Central memory CD4-positive, alpha-beta T cell (primary cell): Measurements from ENCODE around the gene GPR135.

Source experiments
- DNase-seq: peaks from one replicate; pipeline ENCODE4 v3.0.0; 2022
- total RNA-seq, 3 experiments: gene quantifications; one replicate each; lab custom pipeline; 2026; lab: John Stamatoyannopoulos, UW

Gene GPR135
- 1.4 to 4.2 (median 3.0) reads per million in 3 experiments for total RNA-seq

- DNase-seq, result peak; percentile 49
Measured at GRCh38 chr14:59465316-59466135, at the start of gene GPR135. TSS of gene GPR135 (minus strand) at chr14:59465380. CDS start at chr14:59465226, 154 bp downstream.

DNA sequence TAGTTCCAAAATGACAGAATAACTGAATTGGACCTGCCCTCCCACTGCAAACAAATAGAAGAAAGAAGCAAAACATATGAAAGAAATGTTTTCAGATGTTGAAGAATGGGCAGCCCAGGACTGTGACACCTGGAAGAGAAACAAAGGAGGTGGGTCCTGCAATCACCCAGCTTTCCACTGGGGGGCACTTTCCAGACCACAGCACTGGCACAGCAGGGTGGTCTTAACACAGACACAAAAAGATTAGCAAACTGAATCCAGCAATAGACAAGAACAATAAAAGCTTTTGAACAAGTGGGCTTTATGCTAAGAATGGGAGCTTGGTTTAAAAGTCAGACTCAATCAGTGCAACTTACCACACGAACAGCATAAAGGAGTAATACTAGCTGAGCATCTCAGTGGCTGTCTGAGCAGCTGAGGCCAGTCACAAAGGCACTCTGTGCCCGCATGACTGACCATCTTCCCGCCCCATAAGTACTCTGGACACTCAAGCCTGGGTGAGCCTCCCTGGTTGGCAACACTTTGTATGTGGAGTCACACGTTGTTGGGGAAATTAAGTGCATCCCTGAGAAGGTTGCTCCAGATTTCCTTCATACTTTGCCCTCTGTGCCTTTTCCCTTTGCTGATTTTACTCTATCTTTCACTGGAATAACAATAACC lies 46.9 kb upstream of the GPR135 start:
- DNase-seq, result no peak

- no peak for DNase-seq
Measured at GRCh38 chr14:59510966-59511365, 45.8 kb upstream of the GPR135 start.

DNA sequence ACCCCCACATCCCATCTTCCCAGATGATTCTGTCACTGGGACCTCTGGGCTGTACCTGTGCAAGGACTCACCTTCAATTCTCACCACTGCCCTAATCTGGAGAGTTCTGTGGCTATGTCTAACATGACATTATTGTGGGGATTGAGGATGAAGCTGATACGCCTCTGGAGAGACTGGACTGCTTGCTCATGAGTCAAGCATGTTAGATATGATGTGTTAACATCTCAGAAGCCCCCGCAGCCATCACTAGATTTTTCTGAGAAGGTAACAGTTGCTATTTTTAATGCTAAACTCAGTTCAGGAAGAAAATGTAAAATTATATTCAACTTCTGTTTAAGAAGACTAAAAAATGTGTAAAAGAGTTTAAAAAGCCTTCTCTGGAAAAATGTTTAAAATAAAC lies 44.8 kb upstream of the GPR135 start:
- no peak for DNase-seq

GRCh38 chr14:59509101-59509500 lies 43.9 kb upstream of the GPR135 start:
- DNase-seq, result no peak

DNA sequence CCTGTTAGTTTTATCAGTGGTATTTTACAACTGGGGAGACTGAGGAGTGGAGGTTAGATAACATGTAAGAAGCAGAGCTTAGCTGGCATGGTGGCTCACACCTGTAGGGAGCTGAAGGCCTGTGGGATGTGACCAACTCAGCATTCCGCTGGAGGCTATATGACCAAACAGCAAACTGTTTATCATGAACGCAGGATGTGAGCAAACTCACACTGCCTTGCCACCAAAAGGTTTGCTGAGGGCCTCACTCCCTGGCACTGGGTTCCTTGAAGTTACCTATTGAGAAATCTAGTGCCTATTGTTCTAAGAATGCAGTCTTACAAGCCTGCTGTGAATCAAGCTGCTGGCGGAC lies 42.5 kb upstream of the GPR135 start:
- DNase-seq, result no peak

- peak; percentile 25 for DNase-seq
Measured at GRCh38 chr14:59507063-59507751, 42.0 kb upstream of the GPR135 start.

DNA sequence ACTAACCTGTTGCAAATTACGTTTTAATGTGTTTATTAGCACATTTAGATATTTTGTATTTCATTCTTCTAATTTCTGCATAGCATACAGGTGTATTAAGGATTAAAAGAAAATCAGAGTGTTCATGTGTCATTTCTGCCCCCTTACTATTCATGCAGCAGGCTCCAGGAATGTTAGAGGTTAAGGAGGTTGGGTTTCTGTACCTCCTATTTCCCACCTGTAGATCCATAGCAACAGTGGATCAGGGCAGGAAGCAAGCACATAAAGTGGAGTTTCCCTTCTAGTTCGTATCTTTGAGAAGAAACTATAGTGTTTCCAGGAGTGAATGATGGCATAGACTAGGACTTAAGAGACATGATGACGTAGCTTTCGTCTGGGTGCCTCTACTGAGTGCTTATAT lies 38.1 kb upstream of the GPR135 start:
- no peak for DNase-seq

GRCh38 chr14:59500732-59501131 lies 35.6 kb upstream of the GPR135 start:
- DNase-seq, result no peak

- no peak for DNase-seq
Measured at GRCh38 chr14:59492384-59492783, 27.2 kb upstream of the GPR135 start.

- no peak for DNase-seq
Measured at GRCh38 chr14:59490756-59491155, 25.6 kb upstream of the GPR135 start.

DNA sequence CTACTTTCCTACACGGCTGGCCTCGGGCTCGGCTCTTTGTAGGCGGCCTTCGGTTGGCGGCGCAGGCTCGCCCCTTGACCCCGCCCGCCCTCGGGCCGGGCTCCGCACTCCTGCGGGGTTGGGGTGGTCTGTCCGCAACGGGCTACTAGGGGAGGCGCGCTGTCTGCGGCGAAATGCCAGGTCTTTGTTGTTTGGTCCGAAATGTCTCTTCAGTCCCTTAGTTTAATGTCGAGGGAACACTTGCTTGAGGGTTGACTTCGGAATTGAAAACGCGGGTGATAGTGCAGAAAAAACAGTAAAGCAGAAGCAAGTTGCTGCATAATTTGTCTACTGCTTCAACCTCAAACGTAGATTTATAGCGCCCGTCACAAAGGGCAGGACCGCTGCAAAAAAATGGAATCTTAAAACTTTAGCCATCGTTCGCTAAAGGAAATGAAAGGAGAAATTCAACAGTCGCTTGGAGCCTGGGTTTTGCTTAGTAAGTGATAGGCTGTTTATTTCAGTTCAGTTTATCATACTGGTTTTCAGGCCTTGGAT lies 19.5 kb upstream of the GPR135 start:
- DNase-seq, result no peak

- DNase-seq, result peak; percentile 94
Measured at GRCh38 chr14:59483819-59484638, 18.8 kb upstream of the GPR135 start, which contains the start of the genes JKAMP and L3HYPDH. TSS of gene JKAMP (plus strand) at chr14:59484517. CDS start at chr14:59484590, 73 bp downstream. TSS of gene L3HYPDH (minus strand) at chr14:59484408. CDS start at chr14:59484316, 92 bp downstream.

GRCh38 chr14:59483363-59483762 lies 18.2 kb upstream of the GPR135 start:
- DNase-seq, result no peak

DNA sequence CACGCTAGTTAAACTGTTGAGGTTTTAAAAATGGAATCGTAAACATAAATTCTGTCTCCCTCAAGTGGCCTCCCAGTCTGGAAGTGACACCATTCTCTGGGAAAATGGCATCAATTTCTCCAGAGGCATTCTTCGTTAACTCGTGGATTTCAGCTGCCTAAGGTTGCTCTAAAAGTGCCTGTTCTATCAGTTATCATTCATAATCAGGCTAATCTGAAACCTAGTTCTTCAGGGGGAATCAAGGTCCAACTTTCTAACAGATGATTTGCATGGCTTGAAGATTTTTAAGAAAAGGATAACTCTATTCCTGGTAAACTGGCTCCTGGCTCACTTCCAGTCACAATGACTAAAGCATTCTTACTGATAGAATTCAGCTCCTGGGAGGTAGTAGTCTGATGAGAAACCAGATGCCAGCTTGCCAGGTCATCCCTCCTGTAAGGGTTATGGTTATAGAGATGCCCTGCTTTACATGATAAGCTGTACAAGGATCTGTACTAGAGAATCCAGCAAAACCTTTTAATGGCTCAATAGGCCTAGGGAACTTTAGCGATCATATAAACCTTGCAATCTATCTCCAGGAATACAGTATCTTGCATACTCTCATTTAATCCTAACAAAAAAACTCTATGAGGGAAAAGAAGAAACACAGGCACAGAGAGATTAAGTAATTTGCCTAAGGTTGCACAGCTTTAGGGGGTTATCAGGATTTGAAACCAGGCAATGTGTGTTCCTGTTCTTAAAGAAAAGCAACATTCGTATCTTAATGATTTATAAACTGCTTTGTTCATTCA lies 17.6 kb upstream of the GPR135 start:
- no peak for DNase-seq

GRCh38 chr14:59481871-59482540 lies 16.8 kb upstream of the GPR135 start:
- no peak for DNase-seq

DNA sequence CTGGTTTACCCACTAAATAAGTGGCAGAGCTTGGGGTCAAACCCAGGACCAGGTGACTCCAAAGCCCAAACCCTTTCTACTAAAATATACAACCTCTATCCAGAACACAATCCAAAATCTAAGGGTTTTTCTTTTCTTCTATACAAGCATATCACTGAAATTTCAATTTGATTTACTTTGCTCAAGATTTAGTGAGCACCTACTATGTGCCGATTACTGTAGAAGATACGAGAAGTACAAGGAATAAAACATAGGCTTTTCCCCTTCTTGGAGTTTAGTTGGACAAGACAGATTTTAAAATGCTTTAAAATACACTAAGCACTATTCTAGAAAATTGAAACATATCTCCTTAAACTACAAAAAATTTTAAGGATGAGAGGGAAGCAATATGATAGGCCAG lies 16.2 kb upstream of the GPR135 start:
- no peak for DNase-seq

DNA sequence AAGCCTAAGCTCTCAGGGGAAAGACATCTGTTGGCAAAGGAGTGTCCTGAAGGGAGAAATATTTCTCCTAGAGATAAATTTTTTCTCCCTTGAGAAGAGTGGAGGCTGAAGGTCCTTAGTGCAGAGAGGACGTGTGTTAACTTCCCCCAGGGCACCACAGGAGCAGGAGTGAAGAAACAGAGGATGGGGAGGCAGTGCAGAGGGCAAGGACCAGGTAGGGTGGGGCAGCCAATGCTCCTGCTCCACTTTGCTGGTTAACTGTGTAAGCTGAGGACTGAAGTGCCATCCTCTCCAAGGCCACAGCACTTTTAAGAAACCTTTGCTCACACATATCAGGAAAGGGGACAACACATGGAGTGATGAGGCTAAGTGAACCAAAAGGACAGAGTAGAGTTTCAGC lies 15.0 kb upstream of the GPR135 start:
- DNase-seq, result no peak

DNA sequence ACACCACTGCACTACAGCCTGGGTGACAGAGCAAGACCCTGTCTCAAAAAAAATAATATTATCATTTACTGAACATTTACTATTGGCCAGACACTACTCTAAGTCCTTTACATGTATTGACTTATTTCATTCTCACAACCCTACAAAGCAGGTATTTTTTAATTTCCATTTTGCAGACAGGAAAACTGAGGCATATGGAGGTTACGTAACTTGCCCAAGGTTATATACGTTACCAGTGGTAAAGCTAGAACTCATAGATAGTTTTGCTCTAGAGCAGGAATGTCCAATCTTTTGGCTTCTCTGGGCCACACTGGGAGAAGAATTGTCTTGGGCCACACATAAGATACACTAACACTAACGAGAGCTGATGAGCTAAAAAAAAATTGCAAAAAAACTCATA lies 13.4 kb upstream of the GPR135 start:
- no peak for DNase-seq

DNA sequence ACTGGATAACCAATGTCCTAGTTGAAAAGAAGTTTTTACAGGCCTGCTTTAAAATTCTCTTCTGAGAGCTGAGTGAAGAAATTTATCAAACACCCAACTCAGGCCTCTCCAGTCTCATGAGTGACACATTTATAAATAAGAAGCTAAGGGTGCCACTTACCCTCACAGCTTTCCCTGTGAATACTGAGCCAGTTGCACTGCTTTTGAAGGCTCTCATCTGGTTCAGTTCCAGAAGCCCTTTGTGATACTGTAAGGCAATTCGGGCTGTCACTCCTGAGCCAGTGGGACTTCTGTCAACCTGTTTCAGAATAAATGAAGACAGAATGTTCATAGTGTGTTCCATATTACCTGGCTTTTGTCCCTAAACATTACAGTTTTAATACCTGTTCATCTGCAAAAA lies 10.5 kb upstream of the GPR135 start:
- DNase-seq, result no peak

- DNase-seq, result no peak
Measured at GRCh38 chr14:59474172-59474571, 9.0 kb upstream of the GPR135 start.
